ENCODE data around the gene ATP9B.

DNA sequence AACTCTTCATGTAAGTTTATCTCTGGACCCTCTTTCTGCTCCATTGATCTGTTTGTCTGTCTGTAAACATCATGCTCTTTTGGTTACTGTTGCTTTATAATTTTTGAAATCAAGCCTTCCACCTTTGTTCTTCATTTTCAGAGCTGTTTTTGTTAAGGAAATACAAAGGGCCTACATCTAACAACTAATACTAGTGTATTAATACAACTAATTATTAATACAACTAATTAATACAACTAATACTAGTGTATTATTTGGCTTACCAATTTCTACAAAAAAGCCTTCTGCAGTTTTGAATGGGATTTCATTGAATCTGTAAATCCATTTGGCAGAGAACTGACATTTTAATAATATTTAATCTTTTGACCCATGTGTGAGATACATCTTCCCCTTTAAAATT lies 66.7 kb downstream of the ATP9B start:
- no peak for TF ChIP-seq POLR2AphosphoS5 (IDR thresholded peaks at IDR 0.05; ENCODE audit: low read depth, low read length)
- TF ChIP-seq, protein P1, sequence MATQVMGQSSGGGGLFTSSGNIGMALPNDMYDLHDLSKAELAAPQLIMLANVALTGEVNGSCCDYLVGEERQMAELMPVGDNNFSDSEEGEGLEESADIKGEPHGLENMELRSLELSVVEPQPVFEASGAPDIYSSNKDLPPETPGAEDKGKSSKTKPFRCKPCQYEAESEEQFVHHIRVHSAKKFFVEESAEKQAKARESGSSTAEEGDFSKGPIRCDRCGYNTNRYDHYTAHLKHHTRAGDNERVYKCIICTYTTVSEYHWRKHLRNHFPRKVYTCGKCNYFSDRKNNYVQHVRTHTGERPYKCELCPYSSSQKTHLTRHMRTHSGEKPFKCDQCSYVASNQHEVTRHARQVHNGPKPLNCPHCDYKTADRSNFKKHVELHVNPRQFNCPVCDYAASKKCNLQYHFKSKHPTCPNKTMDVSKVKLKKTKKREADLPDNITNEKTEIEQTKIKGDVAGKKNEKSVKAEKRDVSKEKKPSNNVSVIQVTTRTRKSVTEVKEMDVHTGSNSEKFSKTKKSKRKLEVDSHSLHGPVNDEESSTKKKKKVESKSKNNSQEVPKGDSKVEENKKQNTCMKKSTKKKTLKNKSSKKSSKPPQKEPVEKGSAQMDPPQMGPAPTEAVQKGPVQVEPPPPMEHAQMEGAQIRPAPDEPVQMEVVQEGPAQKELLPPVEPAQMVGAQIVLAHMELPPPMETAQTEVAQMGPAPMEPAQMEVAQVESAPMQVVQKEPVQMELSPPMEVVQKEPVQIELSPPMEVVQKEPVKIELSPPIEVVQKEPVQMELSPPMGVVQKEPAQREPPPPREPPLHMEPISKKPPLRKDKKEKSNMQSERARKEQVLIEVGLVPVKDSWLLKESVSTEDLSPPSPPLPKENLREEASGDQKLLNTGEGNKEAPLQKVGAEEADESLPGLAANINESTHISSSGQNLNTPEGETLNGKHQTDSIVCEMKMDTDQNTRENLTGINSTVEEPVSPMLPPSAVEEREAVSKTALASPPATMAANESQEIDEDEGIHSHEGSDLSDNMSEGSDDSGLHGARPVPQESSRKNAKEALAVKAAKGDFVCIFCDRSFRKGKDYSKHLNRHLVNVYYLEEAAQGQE (IDR thresholded peaks at IDR 0.05; ENCODE audit: insufficient read depth in 1 of 2, low read depth in 2 of 2, low read length in 2 of 2) = no peak
- no peak for TF ChIP-seq SIN3A (IDR thresholded peaks at IDR 0.05; ENCODE audit: borderline replicate concordance, insufficient read depth, low read length)
